A549 (cell line): ENCODE measurements around the gene RASSF3.
"Not testable (repeated sequence)": the region's sequence is repeated elsewhere in the genome, so short reads cannot be mapped to it uniquely, and the experiment has no call there.

ENCODE experiments used
- CHD2 ChIP-seq: fragments of 150-350 bp; IDR thresholded peaks from 2 replicates; pipeline ENCODE4 v1.6.1; 2014; ENCODE audit warnings: low read length; ENCODE audit not compliant: partially characterized antibody
- HOXB13 ChIP-seq: fragments of 250-450 bp; sonication (Bioruptor Pico); IDR thresholded peaks from 2 replicates; pipeline ENCODE4 v1.5.0; 2020; ENCODE audit warnings: low read depth, mild to moderate bottlenecking, moderate library complexity
- KDM5A ChIP-seq: fragments of 200-600 bp; sonication (generic); IDR thresholded peaks from 2 replicates; pipeline ENCODE4 v1.6.1; 2016; ENCODE audit warnings: antibody characterized with exemption, mild to moderate bottlenecking
- MYC ChIP-seq: IDR thresholded peaks from 2 replicates; pipeline ENCODE4 v1.6.1; 2012; ENCODE audit warnings: mild to moderate bottlenecking, inconsistent platforms, low read length, improper control_type of control experiment, borderline replicate concordance
- NR3C1 ChIP-seq: fragments of >200 bp; sonication (Bioruptor Twin); formaldehyde crosslinking; IDR thresholded peaks from 3 replicates; pipeline ENCODE4 v1.6.1; 2017
- POLR2A ChIP-seq: IDR thresholded peaks from 2 replicates; pipeline ENCODE4 v1.6.1; 2012; ENCODE audit warnings: mild to moderate bottlenecking, low read length
- POLR2AphosphoS2 ChIP-seq: conservative IDR thresholded peaks from 2 replicates; pipeline ENCODE4 v1.6.1; 2012; ENCODE audit warnings: low read length, improper control_type of control experiment, inconsistent platforms
- RAD21 ChIP-seq, 2 experiments: fragments of >200 bp in 1 of 2; sonication (Bioruptor Twin) in 1 of 2; formaldehyde crosslinking in 1 of 2; IDR thresholded peaks in 1 of 2; conservative IDR thresholded peaks in 1 of 2; 2 replicates in 1 of 2; 3 replicates in 1 of 2; pipeline ENCODE4 v1.6.1; 2012 to 2018; ENCODE audit warnings: inconsistent platforms in 1 of 2
- RCOR1 ChIP-seq: fragments of 150-350 bp; IDR thresholded peaks from 2 replicates; pipeline ENCODE4 v1.6.1; 2014; ENCODE audit warnings: antibody characterized with exemption, low read length, low read depth
- RFX5 ChIP-seq: fragments of 450-650 bp; IDR thresholded peaks from 2 replicates; pipeline ENCODE4 v1.7.1; 2014; ENCODE audit warnings: antibody characterized with exemption, mild to moderate bottlenecking, moderate library complexity
- RNF2 ChIP-seq: fragments of 200-600 bp; sonication (generic); IDR thresholded peaks from 2 replicates; pipeline ENCODE4 v1.6.1; 2016; ENCODE audit warnings: low read depth, mild to moderate bottlenecking, antibody characterized with exemption, moderate library complexity, borderline replicate concordance
- SMC3 ChIP-seq: fragments of >200 bp; sonication (Bioruptor Twin); formaldehyde crosslinking; IDR thresholded peaks from 3 replicates; pipeline ENCODE4 v1.6.1; 2018; ENCODE audit warnings: inconsistent platforms
- TF ChIP-seq, protein P1 (sequence below): fragments of >200 bp; sonication (Bioruptor Twin); formaldehyde crosslinking; IDR thresholded peaks from 3 replicates; pipeline ENCODE4 v1.5.1; 2016
- TF ChIP-seq, protein P2 (sequence below): IDR thresholded peaks from 2 replicates; pipeline ENCODE4 v1.6.1; 2012

- not testable (repeated sequence) for TF ChIP-seq POLR2A; RFX5; CHD2; RAD21 (conservative IDR thresholded peaks at IDR 0.05 in 1 of 2, IDR thresholded peaks at IDR 0.05 in 1 of 2); SMC3; RNF2; POLR2AphosphoS2; HOXB13; NR3C1; KDM5A; MYC; RCOR1
- TF ChIP-seq, protein P1, sequence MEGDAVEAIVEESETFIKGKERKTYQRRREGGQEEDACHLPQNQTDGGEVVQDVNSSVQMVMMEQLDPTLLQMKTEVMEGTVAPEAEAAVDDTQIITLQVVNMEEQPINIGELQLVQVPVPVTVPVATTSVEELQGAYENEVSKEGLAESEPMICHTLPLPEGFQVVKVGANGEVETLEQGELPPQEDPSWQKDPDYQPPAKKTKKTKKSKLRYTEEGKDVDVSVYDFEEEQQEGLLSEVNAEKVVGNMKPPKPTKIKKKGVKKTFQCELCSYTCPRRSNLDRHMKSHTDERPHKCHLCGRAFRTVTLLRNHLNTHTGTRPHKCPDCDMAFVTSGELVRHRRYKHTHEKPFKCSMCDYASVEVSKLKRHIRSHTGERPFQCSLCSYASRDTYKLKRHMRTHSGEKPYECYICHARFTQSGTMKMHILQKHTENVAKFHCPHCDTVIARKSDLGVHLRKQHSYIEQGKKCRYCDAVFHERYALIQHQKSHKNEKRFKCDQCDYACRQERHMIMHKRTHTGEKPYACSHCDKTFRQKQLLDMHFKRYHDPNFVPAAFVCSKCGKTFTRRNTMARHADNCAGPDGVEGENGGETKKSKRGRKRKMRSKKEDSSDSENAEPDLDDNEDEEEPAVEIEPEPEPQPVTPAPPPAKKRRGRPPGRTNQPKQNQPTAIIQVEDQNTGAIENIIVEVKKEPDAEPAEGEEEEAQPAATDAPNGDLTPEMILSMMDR, result not testable (repeated sequence)
- TF ChIP-seq, protein P2, sequence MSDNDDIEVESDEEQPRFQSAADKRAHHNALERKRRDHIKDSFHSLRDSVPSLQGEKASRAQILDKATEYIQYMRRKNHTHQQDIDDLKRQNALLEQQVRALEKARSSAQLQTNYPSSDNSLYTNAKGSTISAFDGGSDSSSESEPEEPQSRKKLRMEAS, result not testable (repeated sequence)
These were observed 16.3 kb downstream of the RASSF3 start for GRCh38 chr12:64626588-64626987.
